Breast epithelium (tissue), 4 donors: ENCODE measurements around the gene EHD4. TPM values are rescaled to one million over a fixed set of nuclear protein-coding genes. Genes with fewer than 3 reads are reported as not detected.
A peak's percentile ranks its signal among the peaks of the same experiment; 100 is the strongest.

Experiments
- DNase-seq, 2 donors: peaks; one replicate each; pipeline ENCODE4 v3.0.0-alpha.2; 2019; ENCODE audit warnings: low spot score in 2 of 2
- H3K27ac ChIP-seq, 2 donors: fragments of 200-600 bp; sonication (generic) in 1 of 2; one replicate each; pipeline ENCODE4 v1.5.1; 2016 to 2019; ENCODE audit warnings: mild to moderate bottlenecking in 1 of 2
- H3K27me3 ChIP-seq, 2 donors: fragments of 200-600 bp; sonication (generic) in 1 of 2; one replicate each; pipeline versions ENCODE4 v1.5.1 to v1.6.0; 2017 to 2019; ENCODE audit warnings: control low read depth in 1 of 2, mild to moderate bottlenecking in 1 of 2
- H3K36me3 ChIP-seq: fragments of 200-600 bp; one replicate; pipeline ENCODE4 v1.5.1; 2019
- H3K4me1 ChIP-seq, 2 donors: fragments of 200-600 bp; sonication (generic); one replicate each; pipeline ENCODE4 v1.5.1; 2016 to 2019; ENCODE audit warnings: control low read depth in 1 of 2
- H3K4me3 ChIP-seq, 3 donors: fragments of 200-600 bp; sonication (generic); 1 replicate in 2 of 3; 2 replicates in 1 of 3; pipeline ENCODE4 v1.5.1; 2016 to 2019; ENCODE audit warnings: mild to moderate bottlenecking in 3 of 3, moderate library complexity in 2 of 3
- H3K9me3 ChIP-seq, 2 donors: fragments of 200-600 bp; sonication (generic) in 1 of 2; one replicate each; pipeline ENCODE4 v1.5.1; 2016 to 2019; ENCODE audit warnings: control low read depth in 1 of 2
- POLR2A ChIP-seq: fragments of 450-650 bp; IDR thresholded peaks from one replicate; pipeline ENCODE4 v1.6.1; 2016; ENCODE audit warnings: antibody characterized with exemption, mild to moderate bottlenecking, moderate library complexity
- POLR2AphosphoS5 ChIP-seq, 3 donors: sonication (generic); formaldehyde crosslinking; IDR thresholded peaks; one replicate each; pipeline ENCODE4 v1.6.1; 2017; ENCODE audit warnings: antibody characterized with exemption in 3 of 3
- intact Hi-C: fragments of 100-400 bp; cut with DNase I; formaldehyde crosslinking; loops from one replicate; pipeline ENCODE4 v1.15.1; 2023; ENCODE audit warnings: low total_unique reads
- total RNA-seq, 3 donors: library from RNA; depleted of rRNA; stranded (reverse); fragments of >200 nt; gene quantifications; one replicate each; pipeline ENCODE4 v1.1.0, GENCODE V29; 2016
- TF ChIP-seq, protein P1 (sequence below), 3 donors: fragments of 450-650 bp; IDR thresholded peaks; one replicate each; pipeline ENCODE4 v1.5.1; 2016 to 2017; ENCODE audit warnings: antibody characterized with exemption in 3 of 3, mild to moderate bottlenecking in 3 of 3, moderate library complexity in 3 of 3

Gene EHD4
- total RNA-seq, 3 donors from 2014 or later, result 30.2 to 30.5 (median 30.4) TPM

DNA sequence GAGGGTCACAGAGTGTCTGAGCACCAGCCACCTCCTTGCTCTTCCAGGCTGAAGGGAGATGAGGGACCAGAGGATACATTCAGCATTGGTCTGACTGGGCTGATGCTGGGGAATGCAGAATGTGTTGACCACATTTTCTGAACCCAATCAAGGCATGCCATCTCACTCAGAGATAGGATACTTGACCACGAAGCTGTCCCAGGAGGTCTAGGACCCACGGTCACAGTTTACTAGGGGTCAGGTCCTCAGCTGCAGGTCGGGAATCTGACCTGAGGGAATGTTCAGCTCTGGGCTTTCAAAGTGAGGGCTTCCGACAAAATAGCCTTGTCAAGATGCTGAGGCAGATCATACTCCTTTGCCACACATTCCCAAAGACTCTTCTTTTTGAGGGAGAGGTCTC, 28.9 kb upstream of the EHD4 start:
- H3K36me3 ChIP-seq, result no peaks in the 10 kb centered on the region
- H3K9me3 ChIP-seq, result no peaks in the 10 kb centered on the region
- no peak overlapping the region for H3K4me3 ChIP-seq
- H3K27ac ChIP-seq, result no peak overlapping the region
- no peak for DNase-seq
- no peaks in the 10 kb centered on the region for H3K27me3 ChIP-seq
- TF ChIP-seq POLR2A, result no peak
- TF ChIP-seq POLR2AphosphoS5 (IDR thresholded peaks at IDR 0.05), result no peak
- TF ChIP-seq, protein P1, sequence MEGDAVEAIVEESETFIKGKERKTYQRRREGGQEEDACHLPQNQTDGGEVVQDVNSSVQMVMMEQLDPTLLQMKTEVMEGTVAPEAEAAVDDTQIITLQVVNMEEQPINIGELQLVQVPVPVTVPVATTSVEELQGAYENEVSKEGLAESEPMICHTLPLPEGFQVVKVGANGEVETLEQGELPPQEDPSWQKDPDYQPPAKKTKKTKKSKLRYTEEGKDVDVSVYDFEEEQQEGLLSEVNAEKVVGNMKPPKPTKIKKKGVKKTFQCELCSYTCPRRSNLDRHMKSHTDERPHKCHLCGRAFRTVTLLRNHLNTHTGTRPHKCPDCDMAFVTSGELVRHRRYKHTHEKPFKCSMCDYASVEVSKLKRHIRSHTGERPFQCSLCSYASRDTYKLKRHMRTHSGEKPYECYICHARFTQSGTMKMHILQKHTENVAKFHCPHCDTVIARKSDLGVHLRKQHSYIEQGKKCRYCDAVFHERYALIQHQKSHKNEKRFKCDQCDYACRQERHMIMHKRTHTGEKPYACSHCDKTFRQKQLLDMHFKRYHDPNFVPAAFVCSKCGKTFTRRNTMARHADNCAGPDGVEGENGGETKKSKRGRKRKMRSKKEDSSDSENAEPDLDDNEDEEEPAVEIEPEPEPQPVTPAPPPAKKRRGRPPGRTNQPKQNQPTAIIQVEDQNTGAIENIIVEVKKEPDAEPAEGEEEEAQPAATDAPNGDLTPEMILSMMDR (IDR thresholded peaks at IDR 0.05), result no peak
- no peaks in the 10 kb centered on the region for H3K4me1 ChIP-seq
- intact Hi-C loops, result no loop called here

DNA sequence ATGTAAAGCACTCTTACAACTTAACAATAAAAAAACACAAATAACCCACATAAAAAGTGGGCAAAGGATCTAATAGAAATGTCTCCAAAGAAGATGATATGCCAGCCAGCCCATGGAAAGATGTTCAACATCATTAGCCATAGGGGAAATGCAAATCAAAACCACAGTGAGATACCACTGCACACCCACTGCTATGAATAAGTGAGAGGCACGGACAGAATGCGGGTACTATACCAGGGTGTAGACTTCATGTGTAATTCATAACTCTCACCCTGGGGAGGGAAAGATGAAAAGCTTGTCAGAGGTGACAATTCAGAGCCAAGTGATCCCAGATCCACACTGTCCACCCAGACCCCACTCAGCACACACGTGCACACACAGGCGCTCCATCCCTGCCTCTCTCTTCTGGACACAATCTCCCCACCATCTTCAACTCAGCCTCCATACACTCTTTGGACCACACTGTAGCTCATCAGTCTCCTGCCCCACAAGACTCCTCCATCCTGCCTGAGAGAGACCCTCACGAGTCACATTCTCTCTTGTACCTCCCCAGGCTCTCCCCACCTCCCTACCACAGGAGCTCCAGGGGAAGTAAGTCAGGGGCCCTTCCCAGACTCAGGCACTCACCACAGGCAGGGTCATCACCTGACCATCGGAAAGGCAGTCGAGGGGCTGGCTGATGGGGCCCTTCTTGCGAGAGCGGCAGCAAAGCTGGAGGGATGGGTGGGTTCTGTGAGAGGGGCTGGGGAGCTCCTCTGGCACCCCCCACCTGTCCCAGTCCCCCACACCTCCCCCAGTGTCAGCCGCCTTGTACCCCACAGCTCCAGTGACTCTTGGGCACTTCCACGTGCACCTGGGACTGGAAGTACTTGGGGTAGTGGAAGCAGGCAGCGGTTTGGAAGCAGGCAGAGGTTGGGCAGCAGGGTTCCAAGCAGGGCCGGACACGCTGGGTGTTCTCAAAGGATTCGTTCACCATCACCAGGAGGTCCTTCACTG, 27.2 kb upstream of the EHD4 start:
- TF ChIP-seq, protein P1 (IDR thresholded peaks at IDR 0.05), result no peak
- TF ChIP-seq POLR2AphosphoS5 (IDR thresholded peaks at IDR 0.05) (no peak), POLR2A (no peak)

DNA sequence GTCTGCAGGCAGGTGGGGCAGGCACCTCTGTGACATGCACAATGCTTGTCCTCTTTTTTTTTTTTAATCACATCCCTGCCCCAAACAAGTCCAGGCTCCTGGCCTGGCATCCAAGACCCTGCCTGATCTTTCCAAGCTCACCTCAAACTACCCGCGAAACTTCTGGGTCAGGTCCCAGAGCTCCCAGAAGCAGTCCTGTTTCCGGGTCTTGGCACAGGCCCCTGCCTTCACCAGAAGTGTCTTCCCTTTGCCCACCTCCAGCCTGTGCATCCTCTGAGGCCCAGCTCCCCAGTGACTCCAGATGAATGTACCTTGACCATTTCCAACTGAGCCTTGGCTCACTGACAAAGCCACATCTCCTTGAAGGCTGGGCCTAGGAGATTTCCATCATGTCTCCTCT, 25.5 kb upstream of the EHD4 start:
- H3K4me3 ChIP-seq, result no peak overlapping the region
- H3K27me3 ChIP-seq, result no peaks in the 10 kb centered on the region
- H3K27ac ChIP-seq, result peak overlapping the region in 1 of 2 donors; percentile 11
- intact Hi-C loops, result loop anchor here (5.0 kb wide), 1 partner anchor 64 kb away; no protein-coding TSS in a partner anchor
- no peaks in the 10 kb centered on the region for H3K9me3 ChIP-seq
- no peaks in the 10 kb centered on the region for H3K4me1 ChIP-seq
- DNase-seq, result no peak
- TF ChIP-seq POLR2A (no peak), POLR2AphosphoS5 (IDR thresholded peaks at IDR 0.05) (no peak)
- TF ChIP-seq, protein P1 (IDR thresholded peaks at IDR 0.05), result no peak
- no peaks in the 10 kb centered on the region for H3K36me3 ChIP-seq

More for the DNA sequence above, 27.2 kb upstream of the EHD4 start:
- Histone ChIP-seq H3K4me1 (no peaks in the 10 kb centered on the region), H3K27me3 (no peaks in the 10 kb centered on the region), H3K4me3 (no peak overlapping the region), H3K27ac (no peak overlapping the region), H3K36me3 (no peaks in the 10 kb centered on the region), H3K9me3 (no peaks in the 10 kb centered on the region)
- intact Hi-C loops, result loop anchor here (5.0 kb wide), 1 partner anchor 63 kb away; no protein-coding TSS in a partner anchor
- no peak for DNase-seq

GRCh38 chr15:41996921-41997592, 24.7 kb upstream of the EHD4 start:
- Histone ChIP-seq H3K4me3 (no peak overlapping the region), H3K36me3 (no peaks in the 10 kb centered on the region), H3K27ac (peak overlapping the region in 1 of 2 donors; percentile 11), H3K9me3 (no peaks in the 10 kb centered on the region), H3K4me1 (no peaks in the 10 kb centered on the region), H3K27me3 (no peaks in the 10 kb centered on the region)
- DNase-seq, result no peak
- intact Hi-C loops, result loop anchor here (5.0 kb wide), 1 partner anchor 65 kb away; no protein-coding TSS in a partner anchor
- TF ChIP-seq, protein P1 (IDR thresholded peaks at IDR 0.05), result no peak
- TF ChIP-seq POLR2AphosphoS5 (IDR thresholded peaks at IDR 0.05) (no peak), POLR2A (no peak)
